Adrenal gland (tissue), 12 donors: ENCODE results near the gene IL4R. TPM values are rescaled to one million over a fixed set of nuclear protein-coding genes. Genes with fewer than 3 reads are reported as not detected.
"Not testable (repeated sequence)": the region's sequence is repeated elsewhere in the genome, so short reads cannot be mapped to it uniquely, and the experiment has no call there.

Experiments
- DNase-seq, 7 donors: peaks; one replicate each; pipeline ENCODE4 v3.0.0-alpha.2; 2019 to 2020
- H3K27ac ChIP-seq, 5 donors: fragments of 200-600 bp; sonication (generic) in 4 of 5; 1 replicate in 3 of 5; 2 replicates in 2 of 5; pipeline versions ENCODE4 v1.5.1 to v1.8.0; 2016 to 2020; ENCODE audit warnings: mild to moderate bottlenecking in 1 of 5
- H3K27me3 ChIP-seq: fragments of 200-600 bp; 2 replicates; pipeline ENCODE4 v1.8.0; 2021
- H3K36me3 ChIP-seq, 2 donors: fragments of 200-600 bp; replicated peaks in 1 of 2; 1 replicate in 1 of 2; 2 replicates in 1 of 2; pipeline versions ENCODE4 v1.5.1 to v1.8.0; 2018 to 2022
- H3K4me1 ChIP-seq, 2 donors: fragments of 200-600 bp; replicated peaks in 1 of 2; 1 replicate in 1 of 2; 2 replicates in 1 of 2; pipeline versions ENCODE4 v1.5.1 to v1.8.0; 2018 to 2021
- H3K4me3 ChIP-seq, 4 donors: fragments of 200-600 bp; sonication (generic) in 3 of 4; one replicate each; pipeline ENCODE4 v1.5.1; 2016 to 2018
- H3K9me3 ChIP-seq, 3 donors: fragments of 200-600 bp; sonication (generic) in 1 of 3; replicated peaks in 1 of 3; 1 replicate in 2 of 3; 2 replicates in 1 of 3; pipeline versions ENCODE4 v1.5.1 to v1.8.0; 2016 to 2021
- CTCF ChIP-seq, 6 experiments: fragments of 450-650 bp in 4 of 6; fragments of 200-600 bp in 2 of 6; sonication (generic) in 1 of 6; IDR thresholded peaks; 1 replicate in 5 of 6; 2 replicates in 1 of 6; pipeline versions ENCODE4 v1.5.1 to v1.8.0; 2016 to 2021; ENCODE audit warnings: antibody characterized with exemption in 6 of 6, mild to moderate bottlenecking in 2 of 6, moderate library complexity in 1 of 6
- POLR2A ChIP-seq, 2 donors: fragments of 450-650 bp; IDR thresholded peaks; one replicate each; pipeline ENCODE4 v1.6.1; 2017; ENCODE audit warnings: antibody characterized with exemption in 2 of 2, mild to moderate bottlenecking in 2 of 2, moderate library complexity in 1 of 2
- WGBS, 4 donors: extraction: QIAGEN DNeasy Blood & Tissue Kit in 2 of 4; methylation state at CpG; one replicate each; pipeline versions ENCODE4 v1.1.5 to v1.1.7; 2013 to 2017; 5-methylcytosine and 5-hydroxymethylcytosine counted together
- intact Hi-C, 2 donors: fragments of 100-400 bp; cut with DNase I; formaldehyde crosslinking; loops; one replicate each; pipeline versions ENCODE4 v1.14.1 to v1.15.0; 2022 to 2023
- polyA plus RNA-seq, 3 donors: library from polyadenylated mRNA; stranded (reverse); fragments of 200-250 nt in 2 of 3; fragments of 350-450 nt in 1 of 3; fragmentation: Illumina TruSeq in 1 of 3; extraction: RNeasy Lipid Tissue Mini Kit (QIAGEN cat#74804) in 1 of 3; gene quantifications; one replicate each; pipeline ENCODE4 v1.2.3, GENCODE V29; 2013 to 2014
- total RNA-seq, 9 donors: library from RNA; depleted of rRNA in 4 of 9; stranded (reverse); fragments of >200 nt in 4 of 9; fragments of 120-200 nt in 1 of 9; fragmentation: NEBNext Ultra II Directional in 1 of 9; extraction: Animal tissue kit (Norgen Biotek cat#: 25700) in 1 of 9; gene quantifications; one replicate each; pipeline versions ENCODE4 v1.1.0 to v1.2.4, GENCODE V29; 2013 to 2023
- donor health status: healthy with polysubstance abuse.
- donor health status: Bipolar disorder and iron deficiency.
- donor health status: DM: yes; HTN: yes; CAD: no.
- donor health status: DM: no; HTN: no; CAD: no.
- donor health status: DM: no; HTN: no; CAD: no.
- donor health status: DM: yes; HTN: yes; CAD: no.

IL4R gene
- total and polyA plus RNA-seq, 12 donors: 3.1 to 142 (median 50.0) TPM

- peak in 1 of 7 donors; percentile 10 for DNase-seq
- H3K9me3 ChIP-seq: no peaks in the 10 kb centered on the region
- peaks cover 0 to 9% of the 10 kb centered on the region in 2 donors for H3K36me3 ChIP-seq
- no peak overlapping the region for H3K4me3 ChIP-seq
- intact Hi-C loops: no loop called here
- H3K27me3 ChIP-seq: no peaks in the 10 kb centered on the region
- H3K4me1 ChIP-seq: peaks cover 53 to 71% of the 10 kb centered on the region in 2 donors
- 87 to 94% (median 93%) methylated on average over 5 of the region's 5 CpGs for WGBS, 4 donors
- peak overlapping the region; percentile 33 to 95 (median 88) for H3K27ac ChIP-seq
- TF ChIP-seq CTCF (IDR thresholded peaks at IDR 0.05): no peak
- no peak for TF ChIP-seq POLR2A (IDR thresholded peaks at IDR 0.05)
Observed at GRCh38 chr16:27328937-27329336, 15.2 kb downstream of the IL4R start.

GRCh38 chr16:27329376-27330079 is 15.8 kb downstream of the IL4R start:
- peak overlapping the region; percentile 33 to 95 (median 88) for H3K27ac ChIP-seq
- H3K9me3 ChIP-seq, intact Hi-C loops, H3K4me3 ChIP-seq, H3K27me3 ChIP-seq: not testable (repeated sequence)
- H3K4me1 ChIP-seq: peaks cover 47 to 65% of the 10 kb centered on the region in 2 donors
- 31 to 45% (median 37%) methylated on average over 8 of the region's 8 CpGs for WGBS, 4 donors
- DNase-seq: peak in 3 of 7 donors; percentile 43 to 66 (median 61)
- peaks cover 0 to 15% of the 10 kb centered on the region in 2 donors for H3K36me3 ChIP-seq

- peak in 3 of 7 donors; percentile 37 to 71 (median 49) for DNase-seq
- no peak for TF ChIP-seq CTCF (IDR thresholded peaks at IDR 0.05)
- no peak for TF ChIP-seq POLR2A (IDR thresholded peaks at IDR 0.05)
- Histone ChIP-seq H3K9me3 (no peaks in the 10 kb centered on the region), H3K4me3 (no peak overlapping the region), H3K4me1 (peaks cover 41 to 62% of the 10 kb centered on the region in 2 donors), H3K27me3 (no peaks in the 10 kb centered on the region), H3K36me3 (peaks cover 0 to 21% of the 10 kb centered on the region in 2 donors), H3K27ac (peak overlapping the region in 4 of 5 donors; percentile 12 to 95 (median 42))
- 76 to 88% (median 83%) methylated on average over 5 of the region's 5 CpGs for WGBS, 4 donors
- intact Hi-C loops: no loop called here
Observed at GRCh38 chr16:27330542-27330941, 16.8 kb downstream of the IL4R start.

- WGBS, 4 donors: 60 to 75% (median 64%) methylated on average over 6 of the region's 6 CpGs
- no peaks in the 10 kb centered on the region for H3K9me3 ChIP-seq
- DNase-seq: peak in 2 of 7 donors; percentile 17 to 67
- H3K4me3 ChIP-seq: no peak overlapping the region
- TF ChIP-seq CTCF (IDR thresholded peaks at IDR 0.05) (no peak), POLR2A (IDR thresholded peaks at IDR 0.05) (no peak)
- peaks cover 0 to 21% of the 10 kb centered on the region in 2 donors for H3K36me3 ChIP-seq
- peak overlapping the region in 2 of 5 donors; percentile 36 to 95 for H3K27ac ChIP-seq
- H3K27me3 ChIP-seq: no peaks in the 10 kb centered on the region
- intact Hi-C loops: no loop called here
- H3K4me1 ChIP-seq: peaks cover 30 to 54% of the 10 kb centered on the region in 2 donors
Observed at GRCh38 chr16:27332105-27332504, 18.3 kb downstream of the IL4R start.
